ENCODE results near the gene GNPTAB.

DNA sequence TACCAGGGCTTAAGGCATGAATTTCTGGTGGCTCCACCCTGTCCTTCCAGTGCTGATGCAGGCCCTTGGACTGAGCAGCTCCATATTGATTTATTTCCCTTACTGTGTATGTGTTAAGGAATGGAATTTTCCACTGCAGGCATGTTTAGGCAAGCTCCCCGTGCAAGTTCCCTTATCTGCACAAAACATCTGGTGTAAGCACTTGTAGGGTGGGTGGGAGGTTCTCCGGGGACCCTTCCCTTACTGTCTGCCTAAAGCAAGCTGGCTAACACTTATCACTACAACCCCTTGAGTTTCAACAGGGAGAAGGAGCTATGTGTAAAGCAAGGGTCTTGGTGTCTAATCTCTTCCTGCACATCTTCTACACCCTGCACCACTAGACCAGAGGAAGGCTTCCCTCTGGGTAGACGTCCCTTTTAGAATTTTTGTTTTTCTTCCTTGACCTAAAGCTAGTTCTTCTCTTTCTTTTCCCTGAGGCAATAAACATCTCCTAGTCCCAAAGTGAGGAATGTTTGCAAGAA lies 24.7 kb upstream of the GNPTAB start:
- TF ChIP-seq EZH2 (IDR thresholded peaks at IDR 0.05; ENCODE audit: low read length, unreplicated experiment): no peak
- TF ChIP-seq, protein P1, sequence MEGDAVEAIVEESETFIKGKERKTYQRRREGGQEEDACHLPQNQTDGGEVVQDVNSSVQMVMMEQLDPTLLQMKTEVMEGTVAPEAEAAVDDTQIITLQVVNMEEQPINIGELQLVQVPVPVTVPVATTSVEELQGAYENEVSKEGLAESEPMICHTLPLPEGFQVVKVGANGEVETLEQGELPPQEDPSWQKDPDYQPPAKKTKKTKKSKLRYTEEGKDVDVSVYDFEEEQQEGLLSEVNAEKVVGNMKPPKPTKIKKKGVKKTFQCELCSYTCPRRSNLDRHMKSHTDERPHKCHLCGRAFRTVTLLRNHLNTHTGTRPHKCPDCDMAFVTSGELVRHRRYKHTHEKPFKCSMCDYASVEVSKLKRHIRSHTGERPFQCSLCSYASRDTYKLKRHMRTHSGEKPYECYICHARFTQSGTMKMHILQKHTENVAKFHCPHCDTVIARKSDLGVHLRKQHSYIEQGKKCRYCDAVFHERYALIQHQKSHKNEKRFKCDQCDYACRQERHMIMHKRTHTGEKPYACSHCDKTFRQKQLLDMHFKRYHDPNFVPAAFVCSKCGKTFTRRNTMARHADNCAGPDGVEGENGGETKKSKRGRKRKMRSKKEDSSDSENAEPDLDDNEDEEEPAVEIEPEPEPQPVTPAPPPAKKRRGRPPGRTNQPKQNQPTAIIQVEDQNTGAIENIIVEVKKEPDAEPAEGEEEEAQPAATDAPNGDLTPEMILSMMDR (conservative IDR thresholded peaks at IDR 0.05; ENCODE audit: low read depth, low read length): no peak
- TF ChIP-seq EZH2phosphoT487 (IDR thresholded peaks at IDR 0.05; ENCODE audit: borderline replicate concordance, low read length): no peak

All from PC-3 (cell line).